Kidney (tissue), 14 donors: Measurements from ENCODE around the gene ANKRD17. TPM values are rescaled to one million over a fixed set of nuclear protein-coding genes. Genes with fewer than 3 reads are reported as not detected.

Experiments
- DNase-seq, 5 donors: peaks; one replicate each; pipeline ENCODE4 v3.0.0-alpha.2; 2013 to 2020
- FAIRE-seq: peaks from 2 replicates; lab custom pipeline; 2012; peaks lifted over from hg19 to GRCh38; lab: Jason Lieb, UNC
- H3K27ac ChIP-seq, 2 donors: one replicate each; pipeline ENCODE4 v1.7.0; 2013; ENCODE audit warnings: low read depth in 2 of 2, low read length in 2 of 2, inconsistent platforms in 1 of 2
- H3K27me3 ChIP-seq: one replicate; pipeline ENCODE4 v1.7.1; 2013; ENCODE audit warnings: low read length, inconsistent platforms; ENCODE audit not compliant: control insufficient read depth, insufficient read depth
- H3K36me3 ChIP-seq, 3 donors: one replicate each; pipeline versions ENCODE4 v1.7.0 to v1.7.1; 2013; ENCODE audit warnings: low read length in 3 of 3, control low read depth in 1 of 3, inconsistent platforms in 1 of 3; ENCODE audit not compliant: insufficient read depth in 3 of 3, control insufficient read depth in 2 of 3
- H3K4me1 ChIP-seq, 3 donors: one replicate each; pipeline versions ENCODE4 v1.7.0 to v1.7.1; 2013; ENCODE audit warnings: low read length in 3 of 3, inconsistent platforms in 1 of 3, low read depth in 1 of 3; ENCODE audit not compliant: control insufficient read depth in 2 of 3, insufficient read depth in 2 of 3
- H3K4me3 ChIP-seq, 3 donors: one replicate each; pipeline versions ENCODE4 v1.7.0 to v1.8.1; 2013; ENCODE audit warnings: low read length in 3 of 3, control low read depth in 1 of 3, inconsistent platforms in 1 of 3
- H3K9ac ChIP-seq, 3 donors: one replicate each; pipeline versions ENCODE4 v1.7.0 to v1.7.1; 2013; ENCODE audit warnings: low read length in 3 of 3, control low read depth in 1 of 3, inconsistent platforms in 1 of 3
- H3K9me3 ChIP-seq, 3 donors: one replicate each; pipeline versions ENCODE4 v1.7.0 to v1.7.1; 2013; ENCODE audit warnings: low read length in 3 of 3, control low read depth in 1 of 3, inconsistent platforms in 1 of 3; ENCODE audit not compliant: control insufficient read depth in 2 of 3, insufficient read depth in 1 of 3
- CTCF ChIP-seq: IDR thresholded peaks from 3 replicates; pipeline ENCODE4 v1.5.1; 2012; ENCODE audit warnings: mild to moderate bottlenecking, moderate library complexity, borderline replicate concordance; ENCODE audit not compliant: insufficient read depth; ENCODE audit errors: extremely low read depth
- intact Hi-C: fragments of 100-400 bp; cut with DNase I; formaldehyde crosslinking; loops from one replicate; pipeline ENCODE4 v1.11.1; 2022
- polyA plus RNA-seq: library from polyadenylated mRNA; stranded (reverse); fragments of 350-450 nt; fragmentation: Illumina TruSeq; extraction: RNeasy Lipid Tissue Mini Kit (QIAGEN cat#74804); gene quantifications from one replicate; pipeline ENCODE4 v1.2.3, GENCODE V29; 2014; ENCODE audit warnings: low read depth, low replicate concordance; ENCODE audit not compliant: insufficient read depth
- total RNA-seq: library from RNA; stranded (reverse); fragmentation: NEBNext Ultra II Directional; extraction: Animal tissue kit (Norgen Biotek cat#: 25700); gene quantifications from one replicate; pipeline ENCODE4 v1.2.1, GENCODE V29; 2021
- donor health status: control.
- donor health status: control.
- donor health status: control.
- donor health status: control.
- donor health status: control.
- donor health status: DM: yes; HTN: yes; CAD: no.
- donor health status: Normal renal cell carcinoma (clear cell type).

The ANKRD17 gene
- total and polyA plus RNA-seq, 2 donors from 2014 or later: 13.3 to 67.7 TPM

- DNase-seq: peak in 3 of 5 donors; percentile 49 to 82 (median 71)
- intact Hi-C loops: no loop called here
- no peaks in the 10 kb centered on the region for H3K36me3 ChIP-seq
- peak overlapping the region; percentile 94 to 97 for H3K27ac ChIP-seq
- H3K4me3 ChIP-seq: peak overlapping the region; percentile 88 to 97 (median 92)
- H3K27me3 ChIP-seq: no peaks in the 10 kb centered on the region
- TF ChIP-seq CTCF: peak; percentile 1
- no peaks in the 10 kb centered on the region for H3K9me3 ChIP-seq
- H3K9ac ChIP-seq: peak overlapping the region; percentile 87 to 98 (median 87)
- peaks cover 0 to 8% (median 7%) of the 10 kb centered on the region in 3 donors for H3K4me1 ChIP-seq
- FAIRE-seq: no peak
Measured at GRCh38 chr4:73068491-73069337, 189.9 kb downstream of the ANKRD17 start.

DNA sequence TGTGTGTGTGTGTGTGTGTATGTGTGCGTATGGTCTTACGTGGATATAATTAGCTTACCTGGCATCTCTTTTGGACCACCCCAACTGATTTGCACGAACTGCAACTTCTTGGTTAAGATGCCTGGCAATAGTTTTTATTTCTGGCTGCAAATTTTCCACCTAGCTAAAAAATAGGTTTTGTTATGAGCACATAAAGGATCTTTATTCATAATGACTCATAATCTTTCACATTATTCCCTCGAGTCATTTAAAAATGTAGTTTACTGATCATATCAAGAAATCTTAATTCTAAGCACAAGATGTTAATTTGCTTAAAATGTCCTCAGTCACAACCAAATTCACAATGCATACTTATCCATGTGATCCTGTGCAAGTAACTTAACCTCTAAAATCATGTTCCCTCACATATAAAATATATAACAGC is 190.6 kb downstream of the ANKRD17 start:
- H3K4me3 ChIP-seq: peak overlapping the region; percentile 88 to 97 (median 92)
- intact Hi-C loops: no loop called here
- no peaks in the 10 kb centered on the region for H3K27me3 ChIP-seq
- H3K27ac ChIP-seq: peak overlapping the region; percentile 94 to 97
- H3K9me3 ChIP-seq: no peaks in the 10 kb centered on the region
- H3K36me3 ChIP-seq: peaks cover 0 to 3% (median 2%) of the 10 kb centered on the region in 3 donors
- TF ChIP-seq CTCF: no peak
- DNase-seq (no peak), FAIRE-seq (no peak)
- H3K4me1 ChIP-seq: peaks cover 0 to 8% (median 7%) of the 10 kb centered on the region in 3 donors
- H3K9ac ChIP-seq: peak overlapping the region; percentile 87 to 98 (median 87)

DNA sequence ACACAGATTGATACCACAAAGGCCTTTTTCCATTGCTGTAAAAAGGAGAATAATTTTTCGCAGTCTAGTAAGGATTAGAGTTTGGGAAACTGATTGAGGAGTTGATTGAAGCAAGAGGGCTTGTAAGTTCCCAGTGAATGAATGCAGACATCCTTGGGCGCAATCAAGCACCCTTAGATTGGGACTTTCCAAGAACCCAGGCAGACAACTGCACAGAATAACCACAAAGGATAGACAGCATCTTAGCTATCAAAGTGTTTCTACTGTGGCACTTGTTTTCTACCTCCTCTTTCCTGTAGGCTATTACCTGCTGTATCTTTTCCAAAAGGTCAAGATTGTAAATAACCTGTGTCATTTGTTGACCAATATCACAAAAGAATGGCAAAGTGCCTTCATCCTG is 191.7 kb downstream of the ANKRD17 start:
- no peaks in the 10 kb centered on the region for H3K9me3 ChIP-seq
- no peak overlapping the region for H3K9ac ChIP-seq
- intact Hi-C loops: no loop called here
- no peaks in the 10 kb centered on the region for H3K27me3 ChIP-seq
- no peak for DNase-seq
- no peak overlapping the region for H3K27ac ChIP-seq
- no peak for TF ChIP-seq CTCF
- no peak for FAIRE-seq
- H3K4me1 ChIP-seq: peaks cover 0 to 8% (median 7%) of the 10 kb centered on the region in 3 donors
- no peak overlapping the region for H3K4me3 ChIP-seq
- H3K36me3 ChIP-seq: peaks cover 0 to 3% (median 2%) of the 10 kb centered on the region in 3 donors
